ENCODE data around the gene CES4A. TPM values are rescaled to one million over a fixed set of nuclear protein-coding genes. Genes with fewer than 3 reads are reported as not detected.
"Not testable (repeated sequence)": the region's sequence is repeated elsewhere in the genome, so short reads cannot be mapped to it uniquely, and the experiment has no call there.

The CES4A gene
- total RNA-seq, 1 experiment from 2014 or later = 0.15 TPM

GRCh38 chr16:67039260-67040020, 51.1 kb downstream of the CES4A start:
- no TSS peak for BruUV-seq (replicated peaks)
- H3K27me3 ChIP-seq (replicated peaks; ENCODE audit: insufficient read depth, low read depth, low read length, poor library complexity) = no peaks in the 10 kb centered on the region
- ChIA-PET CTCF (no interaction called here), POLR2A (ENCODE audit: low non-redundant PET) (no interaction called here)
- intact Hi-C loops (cut with micrococcal nuclease; ENCODE audit: unreplicated experiment) = no loop called here
- no peak overlapping the region for H3K27ac ChIP-seq (ENCODE audit: low read depth, low read length, poor library complexity, severe bottlenecking)
- H3K4me3 ChIP-seq (ENCODE audit: low read depth, low read length, poor library complexity, severe bottlenecking) = no peak overlapping the region
- peaks cover 24% of the 10 kb centered on the region for H3K4me1 ChIP-seq (ENCODE audit: insufficient read depth, low read length, poor library complexity, severe bottlenecking)
- TF ChIP-seq CTCF (conservative IDR thresholded peaks at IDR 0.05; ENCODE audit: low read depth, low read length) (no peak), EZH2 (IDR thresholded peaks at IDR 0.05; ENCODE audit: borderline replicate concordance, low read depth, low read length, poor library complexity, severe bottlenecking) (no peak)
- H3K36me3 ChIP-seq (ENCODE audit: insufficient read depth, low read length, poor library complexity, severe bottlenecking) = peaks cover 49% of the 10 kb centered on the region
- no peak for DNase-seq (ENCODE audit: low spot score)
- no peaks in the 10 kb centered on the region for H3K9me3 ChIP-seq (ENCODE audit: low read depth, low read length, poor library complexity, severe bottlenecking)

DNA sequence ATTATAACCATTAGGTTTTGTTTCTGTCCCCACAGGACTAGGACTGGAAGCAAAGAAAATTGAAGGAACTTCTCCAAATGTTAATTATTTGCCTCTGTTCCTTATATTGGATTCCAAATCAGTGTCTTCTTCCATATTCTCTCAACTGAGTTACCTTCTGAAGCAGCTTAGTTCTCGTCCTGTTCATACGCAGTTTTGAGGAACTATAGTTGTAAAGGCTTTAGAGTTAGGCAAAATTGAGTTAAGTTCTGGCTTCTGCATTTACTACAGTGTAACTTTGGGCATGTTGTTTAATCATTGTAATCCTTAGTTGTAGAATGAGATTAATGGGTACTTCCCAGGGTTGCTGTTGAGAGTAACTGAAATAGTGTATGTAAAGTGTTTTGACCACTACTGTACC, 51.8 kb downstream of the CES4A start:
- H3K36me3 ChIP-seq (ENCODE audit: insufficient read depth, low read length, poor library complexity, severe bottlenecking) = peaks cover 54% of the 10 kb centered on the region
- no peaks in the 10 kb centered on the region for H3K9me3 ChIP-seq (ENCODE audit: low read depth, low read length, poor library complexity, severe bottlenecking)
- no peaks in the 10 kb centered on the region for H3K27me3 ChIP-seq (replicated peaks; ENCODE audit: insufficient read depth, low read depth, low read length, poor library complexity)
- TF ChIP-seq EZH2 (IDR thresholded peaks at IDR 0.05; ENCODE audit: borderline replicate concordance, low read depth, low read length, poor library complexity, severe bottlenecking) = no peak
- no peak for TF ChIP-seq CTCF (conservative IDR thresholded peaks at IDR 0.05; ENCODE audit: low read depth, low read length)
- POLR2A ChIA-PET (ENCODE audit: low non-redundant PET) = no interaction called here
- H3K4me3 ChIP-seq (ENCODE audit: low read depth, low read length, poor library complexity, severe bottlenecking) = no peak overlapping the region
- no peak for DNase-seq (ENCODE audit: low spot score)
- CTCF ChIA-PET = no interaction called here
- intact Hi-C loops (cut with micrococcal nuclease; ENCODE audit: unreplicated experiment) = no loop called here
- no TSS peak for BruUV-seq (replicated peaks)
- no peak overlapping the region for H3K27ac ChIP-seq (ENCODE audit: low read depth, low read length, poor library complexity, severe bottlenecking)
- peaks cover 18% of the 10 kb centered on the region for H3K4me1 ChIP-seq (ENCODE audit: insufficient read depth, low read length, poor library complexity, severe bottlenecking)

GRCh38 chr16:67040906-67041305, 52.5 kb downstream of the CES4A start:
- no peaks in the 10 kb centered on the region for H3K9me3 ChIP-seq (ENCODE audit: low read depth, low read length, poor library complexity, severe bottlenecking)
- BruUV-seq (replicated peaks) = TSS peak; percentile 3
- intact Hi-C loops (cut with micrococcal nuclease; ENCODE audit: unreplicated experiment) = no loop called here
- peaks cover 11% of the 10 kb centered on the region for H3K4me1 ChIP-seq (ENCODE audit: insufficient read depth, low read length, poor library complexity, severe bottlenecking)
- TF ChIP-seq CTCF (conservative IDR thresholded peaks at IDR 0.05; ENCODE audit: low read depth, low read length) (no peak), EZH2 (IDR thresholded peaks at IDR 0.05; ENCODE audit: borderline replicate concordance, low read depth, low read length, poor library complexity, severe bottlenecking) (no peak)
- CTCF ChIA-PET = no interaction called here
- H3K36me3 ChIP-seq (ENCODE audit: insufficient read depth, low read length, poor library complexity, severe bottlenecking) = peaks cover 57% of the 10 kb centered on the region
- no peak overlapping the region for H3K4me3 ChIP-seq (ENCODE audit: low read depth, low read length, poor library complexity, severe bottlenecking)
- H3K27me3 ChIP-seq (replicated peaks; ENCODE audit: insufficient read depth, low read depth, low read length, poor library complexity) = no peaks in the 10 kb centered on the region
- H3K27ac ChIP-seq (ENCODE audit: low read depth, low read length, poor library complexity, severe bottlenecking) = no peak overlapping the region
- no peak for DNase-seq (ENCODE audit: low spot score)
- POLR2A ChIA-PET (ENCODE audit: low non-redundant PET) = no interaction called here

DNA sequence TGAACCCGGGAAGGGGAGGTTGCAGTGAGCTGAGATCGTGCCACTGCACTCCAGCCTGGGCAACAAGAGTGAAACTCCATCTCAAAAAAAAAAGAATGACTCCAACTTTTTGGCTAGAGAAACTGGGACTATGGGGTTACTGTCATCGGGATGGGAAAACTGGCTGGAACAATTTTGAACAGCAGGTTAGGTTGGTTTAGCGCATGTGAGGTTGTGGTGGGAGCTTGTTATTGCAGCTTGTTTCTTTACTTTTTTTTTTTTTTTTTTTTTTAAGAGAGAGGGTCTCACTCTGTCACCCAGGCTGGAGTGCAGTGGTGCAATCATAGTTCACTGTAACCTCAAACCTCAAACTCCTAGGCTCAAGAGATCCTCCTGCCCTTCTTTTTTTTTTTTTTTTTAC, 53.1 kb downstream of the CES4A start:
- peaks cover 56% of the 10 kb centered on the region for H3K36me3 ChIP-seq (ENCODE audit: insufficient read depth, low read length, poor library complexity, severe bottlenecking)
- CTCF ChIA-PET; H3K27ac ChIP-seq (ENCODE audit: low read depth, low read length, poor library complexity, severe bottlenecking); POLR2A ChIA-PET (ENCODE audit: low non-redundant PET); H3K27me3 ChIP-seq (replicated peaks; ENCODE audit: insufficient read depth, low read depth, low read length, poor library complexity); H3K4me3 ChIP-seq (ENCODE audit: low read depth, low read length, poor library complexity, severe bottlenecking); DNase-seq (ENCODE audit: low spot score); intact Hi-C loops (cut with micrococcal nuclease; ENCODE audit: unreplicated experiment); H3K9me3 ChIP-seq (ENCODE audit: low read depth, low read length, poor library complexity, severe bottlenecking); BruUV-seq (replicated peaks); H3K4me1 ChIP-seq (ENCODE audit: insufficient read depth, low read length, poor library complexity, severe bottlenecking): not testable (repeated sequence)
